H1 (cell line): ENCODE measurements around the gene SLC4A11. TPM values are rescaled to one million over a fixed set of nuclear protein-coding genes. Genes with fewer than 3 reads are reported as not detected.

Source experiments
- CTCF ChIA-PET: fragments of 300-600 bp; sonication (Branson Sonifier 250); formaldehyde crosslinking; loops from one replicate; lab custom pipeline; 2021; ENCODE audit not compliant: partially characterized antibody; lab: Charles Lee
- POLR2A ChIA-PET: fragments of 300-600 bp; sonication (Branson Sonifier 250); formaldehyde crosslinking; loops from one replicate; lab custom pipeline; 2021; ENCODE audit warnings: inconsistent platforms; ENCODE audit not compliant: partially characterized antibody; lab: Charles Lee
- DNase-seq, 2 experiments: peaks; one replicate each; pipeline versions ENCODE4 v3.0.0 to v3.0.0-alpha.2; 2010 to 2022; ENCODE audit warnings: low spot score in 2 of 2, low read depth in 1 of 2, mixed read lengths in 1 of 2
- FAIRE-seq: peaks from 2 replicates; lab custom pipeline; 2011; peaks lifted over from hg19 to GRCh38; lab: Jason Lieb, UNC
- H2AFZ ChIP-seq: 2 replicates; pipeline ENCODE4 v1.8.1; 2012; ENCODE audit warnings: low read length, inconsistent platforms
- H2AK5ac ChIP-seq: 2 replicates; pipeline ENCODE4 v1.6.1; 2013; ENCODE audit warnings: low read depth, low read length
- H2BK120ac ChIP-seq: replicated peaks from 2 replicates; pipeline ENCODE3; 2013; ENCODE audit warnings: low read depth, low read length, inconsistent platforms
- H2BK12ac ChIP-seq: 2 replicates; pipeline ENCODE4 v1.6.1; 2013; ENCODE audit warnings: low read depth, low read length
- H2BK15ac ChIP-seq: 2 replicates; pipeline ENCODE4 v1.6.1; 2013; ENCODE audit warnings: low read length
- H2BK20ac ChIP-seq: 2 replicates; pipeline ENCODE4 v1.6.1; 2013; ENCODE audit warnings: low read length
- H2BK5ac ChIP-seq: 2 replicates; pipeline ENCODE4 v1.6.1; 2013; ENCODE audit warnings: low read depth, low read length
- H3K14ac ChIP-seq: 2 replicates; pipeline ENCODE4 v1.6.1; 2013; ENCODE audit warnings: inconsistent platforms; ENCODE audit not compliant: insufficient read length
- H3K18ac ChIP-seq: 2 replicates; pipeline ENCODE4 v1.6.1; 2013; ENCODE audit warnings: low read length; ENCODE audit errors: extremely low read depth
- H3K23ac ChIP-seq: 2 replicates; pipeline ENCODE4 v1.6.1; 2013; ENCODE audit warnings: inconsistent platforms; ENCODE audit not compliant: insufficient read length
- H3K23me2 ChIP-seq: 2 replicates; pipeline ENCODE4 v1.6.1; 2013; ENCODE audit warnings: low read depth, low read length
- H3K27ac ChIP-seq: 2 replicates; pipeline ENCODE4 v1.6.1; 2011; ENCODE audit warnings: low read depth, low read length, inconsistent platforms
- H3K27me3 ChIP-seq, 4 experiments: replicated peaks in 1 of 4; 1 replicate in 1 of 4; 2 replicates in 3 of 4; pipeline versions ENCODE4 v1.6.1 to v1.8.1; 2011 to 2013; ENCODE audit warnings: low read length in 3 of 4, mild to moderate bottlenecking in 3 of 4, inconsistent platforms in 2 of 4, mixed read lengths in 2 of 4, moderate library complexity in 1 of 4; ENCODE audit not compliant: control insufficient read depth in 3 of 4, insufficient read depth in 3 of 4; ENCODE audit errors: extremely low read depth in 1 of 4
- H3K36me3 ChIP-seq, 4 experiments: 2 replicates each; pipeline versions ENCODE4 v1.6.1 to v1.8.1; 2011 to 2013; ENCODE audit warnings: mild to moderate bottlenecking in 4 of 4, low read length in 3 of 4, moderate library complexity in 2 of 4, control low read depth in 1 of 4, inconsistent platforms in 1 of 4; ENCODE audit not compliant: insufficient read depth in 4 of 4, control insufficient read depth in 2 of 4
- H3K4ac ChIP-seq: replicated peaks from 2 replicates; pipeline ENCODE3; 2013; ENCODE audit warnings: low read length, low read depth, mixed read lengths, inconsistent platforms; ENCODE audit not compliant: insufficient read length
- H3K4me1 ChIP-seq, 4 experiments: replicated peaks in 1 of 4; 1 replicate in 1 of 4; 2 replicates in 3 of 4; pipeline versions ENCODE4 v1.6.1 to v1.8.1; 2011 to 2013; ENCODE audit warnings: low read length in 3 of 4, inconsistent platforms in 2 of 4, mixed read lengths in 1 of 4; ENCODE audit not compliant: insufficient read depth in 4 of 4, control insufficient read depth in 3 of 4
- H3K4me2 ChIP-seq, 2 experiments: 2 replicates each; pipeline versions ENCODE4 v1.6.1 to v1.8.1; 2011 to 2013; ENCODE audit warnings: low read depth in 2 of 2, low read length in 2 of 2, control low read depth in 1 of 2, inconsistent platforms in 1 of 2, mild to moderate bottlenecking in 1 of 2; ENCODE audit not compliant: insufficient read depth in 1 of 2
- H3K4me3 ChIP-seq, 4 experiments: fragments of 200-600, 300-600 bp in 1 of 4; sonication (generic), shearing (Covaris generic), sonication (Bioruptor Twin) in 1 of 4; 2 replicates each; pipeline versions ENCODE4 v1.5.1 to v1.8.1; 2011 to 2016; ENCODE audit warnings: low read length in 4 of 4, low read depth in 3 of 4, control low read depth in 2 of 4, inconsistent platforms in 2 of 4, mild to moderate bottlenecking in 2 of 4, mixed read lengths in 1 of 4, moderate library complexity in 1 of 4; ENCODE audit not compliant: insufficient read depth in 2 of 4; ENCODE audit errors: extremely low read depth in 1 of 4
- H3K56ac ChIP-seq: replicated peaks from 2 replicates; pipeline ENCODE3; 2013; ENCODE audit warnings: low read depth, mild to moderate bottlenecking, mixed read lengths, low read length, inconsistent platforms; ENCODE audit not compliant: insufficient read length
- H3K79me1 ChIP-seq: 2 replicates; pipeline ENCODE4 v1.6.1; 2013; ENCODE audit warnings: low read depth, low read length, control low read depth
- H3K79me2 ChIP-seq, 2 experiments: 2 replicates each; pipeline versions ENCODE4 v1.6.1 to v1.8.1; 2012 to 2013; ENCODE audit warnings: low read length in 2 of 2, mild to moderate bottlenecking in 2 of 2, inconsistent platforms in 1 of 2; ENCODE audit not compliant: insufficient read depth in 2 of 2, control insufficient read depth in 1 of 2
- H3K9ac ChIP-seq, 4 experiments: replicated peaks in 1 of 4; 1 replicate in 1 of 4; 2 replicates in 3 of 4; pipeline versions ENCODE4 v1.6.1 to v1.8.1; 2011 to 2013; ENCODE audit warnings: low read depth in 3 of 4, low read length in 3 of 4, control low read depth in 2 of 4, mild to moderate bottlenecking in 2 of 4, moderate library complexity in 2 of 4, inconsistent platforms in 1 of 4; ENCODE audit errors: extremely low read depth in 1 of 4
- H3K9me3 ChIP-seq, 2 experiments: 2 replicates each; pipeline versions ENCODE4 v1.6.1 to v1.8.1; 2012 to 2013; ENCODE audit warnings: mild to moderate bottlenecking in 2 of 2, moderate library complexity in 2 of 2, control low read depth in 1 of 2, inconsistent platforms in 1 of 2, low read depth in 1 of 2, low read length in 1 of 2, mixed read lengths in 1 of 2; ENCODE audit not compliant: insufficient read depth in 2 of 2
- H4K20me1 ChIP-seq, 2 experiments: replicated peaks in 1 of 2; 2 replicates each; pipeline versions ENCODE3 to v1.8.1; 2011 to 2013; ENCODE audit warnings: inconsistent platforms in 2 of 2, low read length in 2 of 2, mild to moderate bottlenecking in 1 of 2; ENCODE audit not compliant: insufficient read depth in 2 of 2, control insufficient read depth in 1 of 2
- H4K5ac ChIP-seq: 2 replicates; pipeline ENCODE4 v1.6.1; 2013; ENCODE audit warnings: low read length, low read depth, mixed read lengths, inconsistent platforms; ENCODE audit not compliant: insufficient read length
- H4K8ac ChIP-seq: 2 replicates; pipeline ENCODE4 v1.8.0; 2013; ENCODE audit warnings: mild to moderate bottlenecking, moderate library complexity, low read length, inconsistent platforms; ENCODE audit not compliant: insufficient read depth; ENCODE audit errors: extremely low read depth
- H4K91ac ChIP-seq: replicated peaks from 2 replicates; pipeline ENCODE3; 2013; ENCODE audit warnings: low read length, mixed read lengths, inconsistent platforms; ENCODE audit not compliant: insufficient read length
- FOSL1 ChIP-seq: IDR thresholded peaks from 2 replicates; pipeline ENCODE4 v1.6.1; 2011; ENCODE audit warnings: mild to moderate bottlenecking, low read depth, low read length, moderate library complexity; ENCODE audit not compliant: insufficient read depth
- USF2 ChIP-seq: IDR thresholded peaks from 2 replicates; pipeline ENCODE4 v1.6.1; 2011; ENCODE audit warnings: low read length, improper control_type of control experiment
- YY1 ChIP-seq: IDR thresholded peaks from 2 replicates; pipeline ENCODE4 v1.6.1; 2011; ENCODE audit warnings: low read depth, mild to moderate bottlenecking, low read length
- WGBS, 2 experiments: shearing (Covaris generic) in 1 of 2; methylation state at CpG; one replicate each; pipeline versions ENCODE4 v1.1.6 to v1.1.7; 2013 to 2015; ENCODE audit warnings: low lambda C conversion rate in 2 of 2, mixed read lengths in 2 of 2, inconsistent platforms in 1 of 2, low coverage in 1 of 2, missing lambda C conversion rate in 1 of 2; ENCODE audit not compliant: insufficient replicate concordance in 2 of 2, insufficient coverage in 1 of 2, insufficient read length in 1 of 2; ENCODE audit errors: extremely low coverage in 1 of 2, missing lambda C conversion rate in 1 of 2; 5-methylcytosine and 5-hydroxymethylcytosine counted together
- polyA plus RNA-seq, 7 experiments: library from polyadenylated mRNA; depleted of rRNA in 3 of 7; stranded (reverse) in 5 of 7; unstranded in 2 of 7; fragments of >200 nt in 5 of 7; fragments of 200-250 nt in 2 of 7; gene quantifications; 1 replicate in 5 of 7; 2 replicates in 1 of 7; 4 replicates in 1 of 7; pipeline versions ENCODE4 v1.2.1 to v1.2.3, GENCODE V29; 2011 to 2013; ENCODE audit warnings: missing spikeins in 2 of 7, mixed read lengths in 2 of 7
- total RNA-seq: library from RNA; stranded (reverse); fragmentation: NEBNext Ultra II Directional; extraction: Animal tissue kit (Norgen Biotek cat#: 25700); gene quantifications from 2 replicates; pipeline ENCODE4 v1.2.1, GENCODE V29; 2021

Gene SLC4A11
- total and polyA plus RNA-seq, 2 of the 8 experiments (the other 6 are each of a cell fraction or from before 2014, with no cell fraction given): 11.9 to 32.3 TPM

- peaks cover 0 to 12% of the 10 kb centered on the region in 2 experiments for H4K20me1 ChIP-seq
- no peak overlapping the region for H2BK12ac ChIP-seq
- no peak overlapping the region for H3K14ac ChIP-seq
- no peak overlapping the region for H2AFZ ChIP-seq
- H2BK15ac ChIP-seq: no peak overlapping the region
- H3K18ac ChIP-seq: no peak overlapping the region
- H3K79me2 ChIP-seq: no peaks in the 10 kb centered on the region
- ChIA-PET POLR2A (interaction anchor here (0.6 kb wide), 1 partner anchor 37 kb away, joined by 3 read pairs; no protein-coding TSS in a partner anchor), CTCF (interaction anchor here (0.9 to 7.6 kb wide), 4 partner anchors 14 to 451 kb away, joined by 3 to 41 read pairs (median 10); no protein-coding TSS in a partner anchor)
- H2BK20ac ChIP-seq: no peak overlapping the region
- FAIRE-seq: no peak
- peaks cover 0 to 14% (median 4%) of the 10 kb centered on the region in 4 experiments; a peak in 4 of 7 replicates for H3K4me1 ChIP-seq
- no peak overlapping the region for H3K4me2 ChIP-seq
- H2BK120ac ChIP-seq: no peak overlapping the region
- no peaks in the 10 kb centered on the region for H3K9me3 ChIP-seq
- TF ChIP-seq USF2 (no peak), YY1 (no peak), FOSL1 (no peak)
- no peak overlapping the region for H4K5ac ChIP-seq
- no peak overlapping the region for H3K27ac ChIP-seq
- no peak for DNase-seq
- H3K79me1 ChIP-seq: no peaks in the 10 kb centered on the region
- 94% methylated on average over 2 of the region's 2 CpGs; no CpG with 5 or more reads in 1 of the 2 experiments for WGBS, 2 experiments
- peaks cover 7 to 36% (median 30%) of the 10 kb centered on the region in 4 experiments for H3K27me3 ChIP-seq
- no peak overlapping the region for H2AK5ac ChIP-seq
- no peak overlapping the region for H4K91ac ChIP-seq
- H2BK5ac ChIP-seq: no peak overlapping the region
- no peaks in the 10 kb centered on the region for H3K36me3 ChIP-seq
- H3K4ac ChIP-seq: no peak overlapping the region
- H3K4me3 ChIP-seq: no peak overlapping the region
- H3K23me2 ChIP-seq: peaks cover 8% of the 10 kb centered on the region; the same call in 1 of the 2 replicates
- H3K56ac ChIP-seq: no peak overlapping the region
- no peak overlapping the region for H3K9ac ChIP-seq
- no peak overlapping the region for H3K23ac ChIP-seq
- H4K8ac ChIP-seq: no peak overlapping the region
Measured at GRCh38 chr20:3245156-3245555, 6.2 kb upstream of the SLC4A11 start.
